Activated naive CD4-positive, alpha-beta T cell treated with anti-CD3 and anti-CD28 coated beads, Interleukin-2, amount 50 U/mL, for 72 hours (primary cell): ENCODE data around the gene LIN52. TPM values are rescaled to one million over a fixed set of nuclear protein-coding genes. Genes with fewer than 3 reads are reported as not detected.
A peak's percentile ranks its signal among the peaks of the same experiment; 100 is the strongest.

ENCODE experiments used
- ATAC-seq, 2 donors: fragments of 150-1000 bp; cut with Tn5 transposase; 2 replicates each; pipeline ENCODE4 v1.10.0; 2021; ENCODE audit warnings: mild to moderate bottlenecking in 2 of 2, moderate library complexity in 2 of 2
- DNase-seq, 2 donors: peaks; one replicate each; pipeline ENCODE4 v3.0.0; 2021 to 2022; ENCODE audit warnings: low spot score in 2 of 2
- H3K27ac Mint-ChIP-seq, 2 donors: one replicate each; pipeline ENCODE4 v1.8.0; 2022; ENCODE audit warnings: mild to moderate bottlenecking in 2 of 2, mixed read lengths in 2 of 2
- H3K36me3 Mint-ChIP-seq, 2 donors: one replicate each; pipeline ENCODE4 v1.8.0; 2022; ENCODE audit warnings: mixed read lengths in 2 of 2
- H3K9me3 Mint-ChIP-seq, 2 donors: one replicate each; pipeline ENCODE4 v1.8.0; 2022; ENCODE audit warnings: mixed read lengths in 2 of 2
- total RNA-seq, 2 donors: library from RNA; stranded (reverse); gene quantifications; one replicate each; pipeline ENCODE4 v1.2.3, GENCODE V29; 2022

The LIN52 gene
- total RNA-seq, 2 donors from 2014 or later: 12.0 to 29.7 TPM

- DNase-seq: no peak
- Mint-ChIP-seq H3K9me3 (no peaks in the 10 kb centered on the region), H3K27ac (no peak overlapping the region), H3K36me3 (no peaks in the 10 kb centered on the region)
- ATAC-seq: no peak
Measured at GRCh38 chr14:74239848-74240793, 155.4 kb downstream of the LIN52 start.

DNA sequence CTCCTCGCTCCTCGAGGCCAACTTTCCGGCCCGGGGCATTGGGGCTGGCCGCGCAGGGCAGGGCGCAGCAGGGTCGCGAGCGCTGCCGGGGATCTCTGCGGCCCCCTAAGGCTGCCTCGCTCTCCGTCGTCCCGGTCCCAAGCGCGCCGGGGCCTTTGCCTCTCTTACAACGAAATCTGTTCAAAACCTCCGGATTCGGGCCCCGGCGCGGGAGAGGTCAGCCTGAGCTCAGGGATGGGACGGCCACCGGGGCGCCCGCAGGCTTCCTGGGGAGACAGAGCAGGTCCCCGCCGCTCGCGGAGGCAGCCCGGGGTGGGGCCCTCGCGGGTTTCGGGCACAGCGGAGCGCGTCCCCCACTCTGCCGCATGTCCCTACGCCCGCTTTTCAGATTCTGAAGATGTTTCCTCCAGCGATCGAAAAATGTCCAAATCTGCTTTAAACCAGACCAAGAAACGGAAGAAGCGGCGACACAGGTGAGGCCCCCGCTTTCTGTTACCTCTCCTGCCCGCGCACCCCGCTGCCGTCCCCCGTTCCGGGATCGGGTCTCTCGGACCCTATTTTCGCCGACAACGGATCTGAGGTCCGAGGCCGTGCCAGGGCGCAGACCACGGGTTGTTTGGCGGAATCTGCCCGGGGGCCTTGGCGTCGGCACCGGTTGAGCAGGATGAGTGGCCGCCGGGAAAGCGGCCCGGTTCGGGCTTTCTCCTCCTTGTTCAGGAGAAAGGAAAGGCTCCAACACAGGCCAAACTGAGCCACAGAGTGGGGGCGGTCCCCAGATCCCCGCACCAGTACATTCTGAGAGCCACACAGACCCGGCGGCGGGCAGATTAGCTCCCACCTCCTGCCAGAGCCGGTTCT, 156.3 kb downstream of the LIN52 start:
- H3K27ac Mint-ChIP-seq: no peak overlapping the region
- H3K36me3 Mint-ChIP-seq: no peaks in the 10 kb centered on the region
- DNase-seq: peak in 1 of 2 donors; percentile 26
- no peaks in the 10 kb centered on the region for H3K9me3 Mint-ChIP-seq
- ATAC-seq: peak; percentile 20 to 31

- Mint-ChIP-seq H3K36me3 (no peaks in the 10 kb centered on the region), H3K9me3 (no peaks in the 10 kb centered on the region), H3K27ac (no peak overlapping the region)
- ATAC-seq (no peak), DNase-seq (no peak)
Measured at GRCh38 chr14:74241652-74242017, 156.9 kb downstream of the LIN52 start.

DNA sequence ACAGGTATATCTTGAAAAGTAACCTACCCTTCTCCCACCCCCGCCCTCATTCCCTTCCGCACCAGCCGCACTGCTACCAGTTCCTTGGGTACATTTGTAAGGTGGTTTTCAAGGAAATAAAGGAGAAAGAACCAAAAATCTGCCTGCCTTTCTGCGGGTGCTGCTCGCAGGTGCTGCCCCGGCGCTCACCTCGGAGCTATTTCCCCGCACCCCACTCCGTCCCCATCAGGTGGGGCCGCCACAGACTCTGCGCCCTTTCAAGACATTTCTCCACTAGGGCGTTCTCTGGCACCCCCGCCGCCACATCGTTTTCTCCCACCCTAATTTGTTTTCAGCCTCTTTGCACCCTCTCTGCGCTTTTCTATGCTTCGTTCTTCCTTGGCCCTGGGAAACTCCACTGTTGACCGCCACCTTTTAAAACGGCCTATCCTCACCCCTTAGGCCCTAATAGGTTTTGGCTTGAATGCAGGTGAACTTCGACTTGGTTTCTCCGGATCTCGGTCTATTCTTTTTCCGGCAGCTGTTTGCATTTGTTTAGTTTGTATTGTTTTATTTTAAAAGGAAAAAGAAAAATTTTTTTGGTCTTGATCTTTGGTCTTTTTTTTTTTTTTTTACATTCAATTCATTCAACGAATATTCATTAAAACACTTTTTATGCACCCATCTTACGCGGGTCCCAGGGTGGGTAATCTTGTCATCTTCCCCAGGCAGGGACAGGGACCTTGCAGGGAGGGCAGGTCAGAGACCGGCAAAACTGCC, 157.4 kb downstream of the LIN52 start:
- H3K36me3 Mint-ChIP-seq: no peaks in the 10 kb centered on the region
- H3K27ac Mint-ChIP-seq: no peak overlapping the region
- DNase-seq: no peak
- H3K9me3 Mint-ChIP-seq: no peaks in the 10 kb centered on the region
- no peak for ATAC-seq

GRCh38 chr14:74242780-74243042, 158.0 kb downstream of the LIN52 start:
- no peaks in the 10 kb centered on the region for H3K9me3 Mint-ChIP-seq
- DNase-seq (no peak), ATAC-seq (no peak)
- no peak overlapping the region for H3K27ac Mint-ChIP-seq
- no peaks in the 10 kb centered on the region for H3K36me3 Mint-ChIP-seq

- DNase-seq (no peak), ATAC-seq (no peak)
- no peaks in the 10 kb centered on the region for H3K9me3 Mint-ChIP-seq
- no peaks in the 10 kb centered on the region for H3K36me3 Mint-ChIP-seq
- H3K27ac Mint-ChIP-seq: no peak overlapping the region
Measured at GRCh38 chr14:74243051-74243450, 158.3 kb downstream of the LIN52 start.

DNA sequence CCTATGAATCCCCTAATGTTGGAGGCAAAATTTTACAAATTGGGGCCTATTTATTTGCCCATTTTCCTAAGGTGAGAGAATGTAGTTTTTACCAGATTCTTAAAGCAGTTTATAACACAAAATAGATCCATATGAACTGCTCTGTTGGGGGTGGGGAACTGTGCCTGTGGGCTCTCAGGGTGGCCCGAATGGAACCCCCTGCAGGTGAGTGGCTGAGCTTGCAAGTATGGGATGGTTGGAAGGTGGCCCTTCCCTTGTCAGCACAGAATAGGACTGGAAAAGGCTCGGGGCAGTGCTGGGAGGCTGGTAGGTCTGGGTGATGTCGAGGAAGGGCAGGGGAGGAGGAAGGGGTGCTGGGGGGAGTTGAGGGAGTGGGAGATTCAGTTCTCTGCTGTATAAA, 159.4 kb downstream of the LIN52 start:
- H3K36me3 Mint-ChIP-seq: no peaks in the 10 kb centered on the region
- peak overlapping the region in 1 of 2 donors; percentile 23 for H3K27ac Mint-ChIP-seq

GRCh38 chr14:74245292-74245691, 160.5 kb downstream of the LIN52 start:
- ATAC-seq (no peak), DNase-seq (no peak)
- Mint-ChIP-seq H3K9me3 (no peaks in the 10 kb centered on the region), H3K27ac (no peak overlapping the region), H3K36me3 (no peaks in the 10 kb centered on the region)

More for the DNA sequence above, 159.4 kb downstream of the LIN52 start:
- H3K9me3 Mint-ChIP-seq: no peaks in the 10 kb centered on the region
- DNase-seq (no peak), ATAC-seq (no peak)

GRCh38 chr14:74246542-74246941, 161.8 kb downstream of the LIN52 start:
- no peak for ATAC-seq
- H3K27ac Mint-ChIP-seq: no peak overlapping the region
- H3K36me3 Mint-ChIP-seq: no peaks in the 10 kb centered on the region
- DNase-seq: no peak
- no peaks in the 10 kb centered on the region for H3K9me3 Mint-ChIP-seq

DNA sequence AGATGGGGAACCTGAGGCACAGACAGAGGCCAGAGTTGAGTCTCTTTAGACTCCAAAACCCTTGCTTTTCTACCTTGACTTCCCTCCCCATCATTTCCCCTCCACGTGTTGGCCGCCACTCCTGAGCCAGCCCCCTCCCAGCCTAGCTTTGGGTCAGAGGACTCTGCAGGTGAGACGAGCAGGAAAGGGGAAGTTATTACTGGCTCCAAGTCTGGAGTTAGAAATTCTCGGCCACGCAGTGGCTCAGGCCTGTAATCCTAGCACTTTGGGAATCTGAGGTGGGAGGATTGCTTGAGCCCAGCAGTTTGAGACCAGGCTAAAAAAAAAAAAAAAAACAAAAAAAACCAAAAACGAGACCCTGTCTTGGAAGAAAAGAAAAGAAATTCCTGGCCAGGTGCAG, 163.3 kb downstream of the LIN52 start:
- Mint-ChIP-seq H3K9me3 (no peaks in the 10 kb centered on the region), H3K36me3 (no peaks in the 10 kb centered on the region), H3K27ac (no peak overlapping the region)
- ATAC-seq: no peak
- DNase-seq: no peak

- H3K9me3 Mint-ChIP-seq: no peaks in the 10 kb centered on the region
- H3K27ac Mint-ChIP-seq: no peak overlapping the region
- ATAC-seq: no peak
- no peak for DNase-seq
- H3K36me3 Mint-ChIP-seq: no peaks in the 10 kb centered on the region
Measured at GRCh38 chr14:74249433-74250375, 164.9 kb downstream of the LIN52 start.

Other genes with a start within 250 kb of the LIN52 start
- gene PTGR2, start 233.1 kb upstream of the LIN52 start, total RNA-seq: 1 to 10 TPM; 6.4 to 9.6 TPM
- gene ZNF410, start 198.1 kb upstream of the LIN52 start, total RNA-seq: 10 to 100 TPM; 52.9 to 98.7 TPM
- 1 to 10 TPM; 1.5 to 4.3 TPM for gene FAM161B, start 134.9 kb upstream of the LIN52 start, total RNA-seq
- gene COQ6, start 134.7 kb upstream of the LIN52 start, total RNA-seq: 10 to 100 TPM; 20.7 to 29.4 TPM
- 10 to 100 TPM in 1 of 2 donors, 1 to 10 TPM in 1; 3.1 to 14.4 TPM for gene ENTPD5, start 65.7 kb upstream of the LIN52 start, total RNA-seq
- gene BBOF1, start 65.6 kb upstream of the LIN52 start, total RNA-seq: 1 to 10 TPM in 1 of 2 donors, under 1 TPM in 1; 0.64 to 1.4 TPM
- gene ALDH6A1, start 503 bp upstream of the LIN52 start, total RNA-seq: 10 to 100 TPM; 20.9 to 28.9 TPM
- gene VSX2, start 154.5 kb downstream of the LIN52 start, total RNA-seq: not detected
- 10 to 100 TPM; 40.0 to 48.0 TPM for gene ABCD4, start 218.0 kb downstream of the LIN52 start, total RNA-seq